WTC11 (cell line): ENCODE data around the gene MPPE1. TPM values are rescaled to one million over a fixed set of nuclear protein-coding genes. Genes with fewer than 3 reads are reported as not detected.
"Not testable (repeated sequence)": the region's sequence is repeated elsewhere in the genome, so short reads cannot be mapped to it uniquely, and the experiment has no call there.

Experiments used
- ATAC-seq: fragments of 200-7000 bp; cut with Tn5 transposase; 2 replicates; pipeline ENCODE4 v1.10.0; 2021; ENCODE audit warnings: mild to moderate bottlenecking, moderate library complexity
- CTCF ChIA-PET: fragments of 300-600 bp; sonication (Branson Sonifier 250); formaldehyde crosslinking; loops from one replicate; lab custom pipeline; 2021; ENCODE audit warnings: antibody characterized with exemption; lab: Charles Lee
- POLR2A ChIA-PET: fragments of 350-600 bp; sonication (Branson Sonifier 250); formaldehyde crosslinking; loops from one replicate; lab custom pipeline; 2021; ENCODE audit warnings: antibody characterized with exemption; lab: Charles Lee
- DNase-seq: peaks from one replicate; pipeline ENCODE4 v3.0.0; 2021; ENCODE audit warnings: low spot score
- H3K27ac Mint-ChIP-seq: 2 replicates; pipeline ENCODE4 v1.8.0; 2021; ENCODE audit warnings: mixed read lengths
- H3K27me3 Mint-ChIP-seq: 2 replicates; pipeline ENCODE4 v1.8.0; 2021; ENCODE audit warnings: low read depth, mild to moderate bottlenecking, moderate library complexity, mixed read lengths
- H3K36me3 Mint-ChIP-seq: 2 replicates; pipeline ENCODE4 v1.8.0; 2021; ENCODE audit warnings: mixed read lengths
- H3K4me1 Mint-ChIP-seq: 2 replicates; pipeline ENCODE4 v1.8.0; 2022; ENCODE audit warnings: mixed read lengths
- H3K4me3 Mint-ChIP-seq: 2 replicates; pipeline ENCODE4 v1.8.0; 2021; ENCODE audit warnings: mild to moderate bottlenecking, moderate library complexity, mixed read lengths
- H3K9me3 Mint-ChIP-seq: 2 replicates; pipeline ENCODE4 v1.8.0; 2021; ENCODE audit warnings: mixed read lengths
- ETV6 ChIP-seq: sonication (generic); formaldehyde crosslinking; IDR thresholded peaks from 2 replicates; pipeline ENCODE4 v1.8.1; 2022; ENCODE audit warnings: mild to moderate bottlenecking, missing genetic modification reagents
- FOXJ3 ChIP-seq: sonication (generic); formaldehyde crosslinking; IDR thresholded peaks from 2 replicates; pipeline ENCODE4 v1.9.0; 2021; ENCODE audit warnings: missing genetic modification reagents, mild to moderate bottlenecking, borderline replicate concordance
- FOXP1 ChIP-seq: sonication (generic); formaldehyde crosslinking; IDR thresholded peaks from 2 replicates; pipeline ENCODE4 v1.8.0; 2022; ENCODE audit warnings: missing genetic modification reagents, mild to moderate bottlenecking, moderate library complexity, borderline replicate concordance
- GABPB1 ChIP-seq: sonication (generic); formaldehyde crosslinking; IDR thresholded peaks from 2 replicates; pipeline ENCODE4 v1.8.1; 2023; ENCODE audit warnings: mild to moderate bottlenecking, missing genetic modification reagents
- GTF2I ChIP-seq: fragments of 250-450 bp; sonication (Bioruptor Pico); conservative IDR thresholded peaks from 2 replicates; pipeline ENCODE4 v1.4.0; 2021; ENCODE audit warnings: mild to moderate bottlenecking
- JAZF1 ChIP-seq: fragments of 250-450 bp; sonication (Bioruptor Pico); IDR thresholded peaks from 2 replicates; pipeline ENCODE4 v1.9.0; 2021; ENCODE audit warnings: moderate library complexity, mild to moderate bottlenecking, inconsistent platforms
- MXD4 ChIP-seq: fragments of 250-450 bp; sonication (Bioruptor Pico); IDR thresholded peaks from 2 replicates; pipeline ENCODE4 v1.8.0; 2021; ENCODE audit warnings: mild to moderate bottlenecking, moderate library complexity, borderline replicate concordance
- MYBL2 ChIP-seq: sonication (generic); formaldehyde crosslinking; IDR thresholded peaks from 2 replicates; pipeline ENCODE4 v1.8.1; 2023; ENCODE audit warnings: mild to moderate bottlenecking, moderate library complexity, missing genetic modification reagents
- NFYB ChIP-seq: sonication (generic); formaldehyde crosslinking; conservative IDR thresholded peaks from 2 replicates; pipeline ENCODE4 v1.8.0; 2022; ENCODE audit warnings: low read depth, missing genetic modification reagents
- NR1H2 ChIP-seq: sonication (generic); formaldehyde crosslinking; IDR thresholded peaks from 2 replicates; pipeline ENCODE4 v1.9.0; 2021; ENCODE audit warnings: mild to moderate bottlenecking, moderate library complexity, missing genetic modification reagents
- NR2C2 ChIP-seq: sonication (generic); formaldehyde crosslinking; IDR thresholded peaks from 2 replicates; pipeline ENCODE4 v1.8.0; 2022; ENCODE audit warnings: mild to moderate bottlenecking, missing genetic modification reagents
- SOX15 ChIP-seq: fragments of 250-450 bp; sonication (Bioruptor Pico); IDR thresholded peaks from 2 replicates; pipeline ENCODE4 v1.9.0; 2021; ENCODE audit warnings: mild to moderate bottlenecking
- TP53 ChIP-seq: sonication (generic); formaldehyde crosslinking; IDR thresholded peaks from 2 replicates; pipeline ENCODE4 v1.8.1; 2023; ENCODE audit warnings: mild to moderate bottlenecking, missing genetic modification reagents
- ZNF121 ChIP-seq: sonication (generic); formaldehyde crosslinking; IDR thresholded peaks from 2 replicates; pipeline ENCODE4 v1.8.0; 2023; ENCODE audit warnings: missing genetic modification reagents
- ZNF263 ChIP-seq: sonication (generic); formaldehyde crosslinking; IDR thresholded peaks from 2 replicates; pipeline ENCODE4 v1.8.1; 2022; ENCODE audit warnings: low read depth, mild to moderate bottlenecking, moderate library complexity, missing genetic modification reagents
- ZSCAN18 ChIP-seq: fragments of 250-450 bp; sonication (Bioruptor Pico); IDR thresholded peaks from 2 replicates; pipeline ENCODE4 v2.1.2; 2022; ENCODE audit warnings: mild to moderate bottlenecking, moderate library complexity
- total RNA-seq: library from RNA; stranded (reverse); gene quantifications from 3 replicates; pipeline ENCODE4 v1.2.3, GENCODE V29; 2021
- TF ChIP-seq, protein P1 (sequence below): sonication (generic); formaldehyde crosslinking; IDR thresholded peaks from 2 replicates; pipeline ENCODE4 v1.8.0; 2023; ENCODE audit warnings: missing genetic modification reagents, mild to moderate bottlenecking, borderline replicate concordance
- TF ChIP-seq, protein P2 (sequence below): sonication (generic); formaldehyde crosslinking; IDR thresholded peaks from 2 replicates; pipeline ENCODE4 v1.8.0; 2022; ENCODE audit warnings: mild to moderate bottlenecking, missing genetic modification reagents
- TF ChIP-seq, protein P3 (sequence below): sonication (generic); formaldehyde crosslinking; IDR thresholded peaks from 2 replicates; pipeline ENCODE4 v1.8.1; 2023; ENCODE audit warnings: mild to moderate bottlenecking, moderate library complexity, missing genetic modification reagents
- TF ChIP-seq, protein P4 (sequence below): fragments of 250-450 bp; sonication (Bioruptor Pico); conservative IDR thresholded peaks from 2 replicates; pipeline ENCODE4 v1.9.0; 2021; ENCODE audit warnings: mild to moderate bottlenecking

Gene MPPE1
- total RNA-seq, 1 experiment from 2014 or later, result 29.1 TPM

GRCh38 chr18:11946756-11947155, 38.6 kb upstream of the MPPE1 start (continued):
- TF ChIP-seq, protein P1, sequence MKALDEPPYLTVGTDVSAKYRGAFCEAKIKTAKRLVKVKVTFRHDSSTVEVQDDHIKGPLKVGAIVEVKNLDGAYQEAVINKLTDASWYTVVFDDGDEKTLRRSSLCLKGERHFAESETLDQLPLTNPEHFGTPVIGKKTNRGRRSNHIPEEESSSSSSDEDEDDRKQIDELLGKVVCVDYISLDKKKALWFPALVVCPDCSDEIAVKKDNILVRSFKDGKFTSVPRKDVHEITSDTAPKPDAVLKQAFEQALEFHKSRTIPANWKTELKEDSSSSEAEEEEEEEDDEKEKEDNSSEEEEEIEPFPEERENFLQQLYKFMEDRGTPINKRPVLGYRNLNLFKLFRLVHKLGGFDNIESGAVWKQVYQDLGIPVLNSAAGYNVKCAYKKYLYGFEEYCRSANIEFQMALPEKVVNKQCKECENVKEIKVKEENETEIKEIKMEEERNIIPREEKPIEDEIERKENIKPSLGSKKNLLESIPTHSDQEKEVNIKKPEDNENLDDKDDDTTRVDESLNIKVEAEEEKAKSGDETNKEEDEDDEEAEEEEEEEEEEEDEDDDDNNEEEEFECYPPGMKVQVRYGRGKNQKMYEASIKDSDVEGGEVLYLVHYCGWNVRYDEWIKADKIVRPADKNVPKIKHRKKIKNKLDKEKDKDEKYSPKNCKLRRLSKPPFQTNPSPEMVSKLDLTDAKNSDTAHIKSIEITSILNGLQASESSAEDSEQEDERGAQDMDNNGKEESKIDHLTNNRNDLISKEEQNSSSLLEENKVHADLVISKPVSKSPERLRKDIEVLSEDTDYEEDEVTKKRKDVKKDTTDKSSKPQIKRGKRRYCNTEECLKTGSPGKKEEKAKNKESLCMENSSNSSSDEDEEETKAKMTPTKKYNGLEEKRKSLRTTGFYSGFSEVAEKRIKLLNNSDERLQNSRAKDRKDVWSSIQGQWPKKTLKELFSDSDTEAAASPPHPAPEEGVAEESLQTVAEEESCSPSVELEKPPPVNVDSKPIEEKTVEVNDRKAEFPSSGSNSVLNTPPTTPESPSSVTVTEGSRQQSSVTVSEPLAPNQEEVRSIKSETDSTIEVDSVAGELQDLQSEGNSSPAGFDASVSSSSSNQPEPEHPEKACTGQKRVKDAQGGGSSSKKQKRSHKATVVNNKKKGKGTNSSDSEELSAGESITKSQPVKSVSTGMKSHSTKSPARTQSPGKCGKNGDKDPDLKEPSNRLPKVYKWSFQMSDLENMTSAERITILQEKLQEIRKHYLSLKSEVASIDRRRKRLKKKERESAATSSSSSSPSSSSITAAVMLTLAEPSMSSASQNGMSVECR, result no peak
- TF ChIP-seq, protein P2, sequence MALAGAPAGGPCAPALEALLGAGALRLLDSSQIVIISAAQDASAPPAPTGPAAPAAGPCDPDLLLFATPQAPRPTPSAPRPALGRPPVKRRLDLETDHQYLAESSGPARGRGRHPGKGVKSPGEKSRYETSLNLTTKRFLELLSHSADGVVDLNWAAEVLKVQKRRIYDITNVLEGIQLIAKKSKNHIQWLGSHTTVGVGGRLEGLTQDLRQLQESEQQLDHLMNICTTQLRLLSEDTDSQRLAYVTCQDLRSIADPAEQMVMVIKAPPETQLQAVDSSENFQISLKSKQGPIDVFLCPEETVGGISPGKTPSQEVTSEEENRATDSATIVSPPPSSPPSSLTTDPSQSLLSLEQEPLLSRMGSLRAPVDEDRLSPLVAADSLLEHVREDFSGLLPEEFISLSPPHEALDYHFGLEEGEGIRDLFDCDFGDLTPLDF (CRISPR knock-in tag), result no peak
- no peak for TF ChIP-seq ZSCAN18 (CRISPR knock-in tag)
- no peak for TF ChIP-seq SOX15 (CRISPR knock-in tag)
- TF ChIP-seq GTF2I, result no peak
- TF ChIP-seq TP53 (CRISPR knock-in tag), result no peak
- no peak for TF ChIP-seq NR2C2

DNA sequence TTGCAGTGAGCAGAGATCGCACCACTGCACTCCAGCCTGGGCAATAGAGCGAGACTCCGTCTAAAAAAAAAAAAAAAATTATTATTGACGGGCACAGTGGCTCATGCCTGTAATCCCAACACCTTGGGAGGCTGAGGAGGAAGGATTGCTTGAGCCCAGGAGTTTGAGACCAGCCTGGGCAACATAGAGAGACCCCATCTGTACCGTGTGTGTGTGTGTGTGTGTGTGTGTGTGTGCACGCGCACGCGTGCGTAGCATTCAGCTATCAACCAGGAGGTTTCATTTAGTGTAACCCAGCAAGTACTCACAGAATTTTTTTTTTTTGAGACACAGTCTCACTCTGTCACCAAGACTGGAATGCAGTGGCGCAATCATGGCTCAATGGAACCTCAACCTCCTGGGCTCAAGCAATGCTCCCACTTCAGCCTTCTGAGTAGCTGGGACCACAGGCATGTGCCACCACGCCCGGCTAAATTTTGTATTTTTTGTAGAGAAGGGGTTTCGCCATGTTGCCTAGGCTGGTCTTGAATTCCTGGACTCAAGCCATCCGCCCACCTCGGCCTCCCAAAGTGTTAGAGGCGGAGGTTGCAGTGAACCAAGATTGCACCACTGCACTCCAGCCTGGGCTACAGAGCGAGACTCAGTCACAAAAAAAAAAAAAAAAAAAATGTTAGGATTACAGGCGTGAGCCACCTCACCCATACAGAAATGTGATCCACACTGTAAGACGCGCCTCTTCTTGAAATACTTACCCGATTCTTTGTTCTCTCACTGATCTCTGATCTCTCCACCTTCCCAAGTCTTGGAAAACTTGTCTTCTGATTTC, 37.9 kb upstream of the MPPE1 start:
- CTCF ChIA-PET, result interaction anchor here (0.6 to 3.2 kb wide), 5 partner anchors 8 to 92 kb away, joined by 3 to 34 read pairs (median 17); partner anchors contain the start of gene IMPA2
- DNase-seq, ATAC-seq, H3K36me3 Mint-ChIP-seq, H3K9me3 Mint-ChIP-seq, H3K27me3 Mint-ChIP-seq, H3K27ac Mint-ChIP-seq: not testable (repeated sequence)
- peak overlapping the region; percentile 35 for H3K4me3 Mint-ChIP-seq
- peaks cover 26% of the 10 kb centered on the region for H3K4me1 Mint-ChIP-seq
- 0 out of 2 replicates have a peak, but pooled peaks have one; percentile 64 for TF ChIP-seq ZNF121 (CRISPR knock-in tag)
- TF ChIP-seq GABPB1 (CRISPR knock-in tag), result 0 out of 2 replicates have a peak, but pooled peaks have one; percentile 9
- POLR2A ChIA-PET, result interaction anchor here (2.2 kb wide), 1 partner anchor 35 kb away, joined by 28 read pairs; the partner anchor contains the start of gene IMPA2

DNA sequence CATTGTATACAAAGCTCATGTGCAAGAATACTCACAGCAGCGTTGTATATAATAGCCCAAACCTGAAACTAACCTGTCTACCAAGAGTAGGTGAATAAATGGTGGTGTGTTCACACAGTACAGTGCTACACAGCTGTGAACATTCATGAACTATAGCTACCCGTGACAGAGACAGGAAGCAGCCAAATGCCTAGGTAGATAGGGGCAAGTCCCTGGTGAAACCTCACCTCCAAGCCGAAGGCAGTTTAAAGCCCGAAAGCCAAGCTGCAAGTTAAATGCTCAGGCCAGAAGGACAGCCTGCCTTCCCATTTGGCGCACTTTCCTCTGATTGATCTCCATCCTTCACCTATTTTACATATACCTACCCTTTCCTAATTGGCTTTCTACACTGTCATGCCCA, 36.7 kb upstream of the MPPE1 start:
- ChIA-PET POLR2A (no interaction called here), CTCF (interaction anchor here (1.4 kb wide), 1 partner anchor 113 kb away, joined by 3 read pairs; no protein-coding TSS in a partner anchor)
- no peak for ATAC-seq
- no peak for DNase-seq
- Mint-ChIP-seq H3K27me3 (no peaks in the 10 kb centered on the region), H3K36me3 (no peaks in the 10 kb centered on the region), H3K4me1 (peaks cover 21% of the 10 kb centered on the region), H3K9me3 (no peaks in the 10 kb centered on the region), H3K27ac (no peak overlapping the region), H3K4me3 (no peak overlapping the region)
- no peak for TF ChIP-seq MXD4 (CRISPR knock-in tag)
- TF ChIP-seq, protein P3, sequence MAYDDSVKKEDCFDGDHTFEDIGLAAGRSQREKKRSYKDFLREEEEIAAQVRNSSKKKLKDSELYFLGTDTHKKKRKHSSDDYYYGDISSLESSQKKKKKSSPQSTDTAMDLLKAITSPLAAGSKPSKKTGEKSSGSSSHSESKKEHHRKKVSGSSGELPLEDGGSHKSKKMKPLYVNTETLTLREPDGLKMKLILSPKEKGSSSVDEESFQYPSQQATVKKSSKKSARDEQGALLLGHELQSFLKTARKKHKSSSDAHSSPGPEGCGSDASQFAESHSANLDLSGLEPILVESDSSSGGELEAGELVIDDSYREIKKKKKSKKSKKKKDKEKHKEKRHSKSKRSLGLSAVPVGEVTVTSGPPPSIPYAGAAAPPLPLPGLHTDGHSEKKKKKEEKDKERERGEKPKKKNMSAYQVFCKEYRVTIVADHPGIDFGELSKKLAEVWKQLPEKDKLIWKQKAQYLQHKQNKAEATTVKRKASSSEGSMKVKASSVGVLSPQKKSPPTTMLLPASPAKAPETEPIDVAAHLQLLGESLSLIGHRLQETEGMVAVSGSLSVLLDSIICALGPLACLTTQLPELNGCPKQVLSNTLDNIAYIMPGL (CRISPR knock-in tag), result no peak
- no peak for TF ChIP-seq NFYB
- no peak for TF ChIP-seq ZNF121 (CRISPR knock-in tag)
- no peak for TF ChIP-seq FOXP1 (CRISPR knock-in tag)
- TF ChIP-seq, protein P4, sequence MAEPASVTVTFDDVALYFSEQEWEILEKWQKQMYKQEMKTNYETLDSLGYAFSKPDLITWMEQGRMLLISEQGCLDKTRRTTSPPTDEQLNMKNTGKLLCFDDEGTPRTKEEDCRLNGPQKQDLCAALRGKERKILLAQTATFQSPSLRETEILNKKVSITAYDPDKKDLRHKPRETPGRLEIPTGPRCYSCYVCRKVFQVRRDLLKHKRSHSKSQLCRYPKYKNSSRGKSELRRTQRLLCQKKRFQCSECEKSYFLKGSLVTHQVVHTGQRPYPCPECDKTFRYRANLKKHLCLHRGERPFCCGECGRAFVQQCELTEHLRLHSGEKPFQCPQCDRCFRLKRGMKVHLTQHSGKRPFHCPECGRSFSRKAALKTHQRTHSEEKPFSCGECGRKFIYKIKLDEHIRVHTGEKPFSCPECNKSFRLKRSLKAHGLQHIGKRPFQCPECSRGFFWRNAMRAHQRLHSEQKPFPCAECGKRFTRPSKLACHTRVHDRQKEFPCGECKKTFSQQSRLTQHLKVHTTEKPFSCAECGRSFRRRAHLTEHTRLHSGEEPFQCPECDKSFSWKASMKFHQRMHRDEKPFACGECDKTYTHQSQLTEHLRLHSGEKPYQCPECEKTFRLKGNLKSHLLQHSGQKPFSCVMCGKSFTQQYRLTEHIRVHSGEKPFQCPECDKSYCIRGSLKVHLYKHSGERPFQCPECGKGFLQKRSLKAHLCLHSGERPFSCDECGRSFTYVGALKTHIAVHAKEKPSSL (CRISPR knock-in tag), result no peak
- no peak for TF ChIP-seq MYBL2 (CRISPR knock-in tag)
- no peak for TF ChIP-seq GTF2I
- TF ChIP-seq NR1H2 (CRISPR knock-in tag), result no peak
- no peak for TF ChIP-seq JAZF1 (CRISPR knock-in tag)
- no peak for TF ChIP-seq ZNF263 (CRISPR knock-in tag)
- no peak for TF ChIP-seq FOXJ3 (CRISPR knock-in tag)
- TF ChIP-seq ETV6, result no peak
